Mucosa of gallbladder (tissue), 1 donor: ENCODE measurements around the gene GATAD2B. TPM values are rescaled to one million over a fixed set of nuclear protein-coding genes. Genes with fewer than 3 reads are reported as not detected.
A peak's percentile ranks its signal among the peaks of the same experiment; 100 is the strongest.
"Not testable (repeated sequence)": the region's sequence is repeated elsewhere in the genome, so short reads cannot be mapped to it uniquely, and the experiment has no call there.

ENCODE experiments used
- DNase-seq: peaks from one replicate; pipeline ENCODE4 v3.0.0-alpha.2; 2020; ENCODE audit warnings: low spot score
- total RNA-seq: library from RNA; stranded (reverse); gene quantifications from one replicate; pipeline ENCODE4 v1.2.1, GENCODE V29; 2021
- donor health status: DM: no; HTN: no; CAD: no.

GATAD2B gene
- total RNA-seq, 1 donor from 2014 or later = 42.5 TPM

DNA sequence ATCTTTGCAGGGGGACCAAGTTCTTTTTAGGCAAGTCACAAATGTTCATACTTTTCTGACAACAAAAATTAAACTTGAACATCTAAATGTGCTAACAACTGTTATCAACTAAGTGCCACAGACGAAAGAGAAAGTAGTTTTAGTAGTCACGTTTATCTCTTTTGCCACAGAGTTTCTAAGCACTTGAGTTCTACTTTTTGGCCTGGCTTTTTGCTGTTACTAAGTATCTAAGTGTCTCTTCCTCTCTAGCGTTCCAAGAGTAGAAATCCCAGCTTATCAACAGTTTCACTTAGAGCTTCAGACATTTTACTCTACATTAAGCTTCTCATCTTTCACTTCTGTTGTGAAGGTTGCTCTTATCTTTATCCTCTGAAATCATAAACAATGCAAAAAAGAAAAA lies 34.2 kb downstream of the GATAD2B start:
- DNase-seq = no peak

DNA sequence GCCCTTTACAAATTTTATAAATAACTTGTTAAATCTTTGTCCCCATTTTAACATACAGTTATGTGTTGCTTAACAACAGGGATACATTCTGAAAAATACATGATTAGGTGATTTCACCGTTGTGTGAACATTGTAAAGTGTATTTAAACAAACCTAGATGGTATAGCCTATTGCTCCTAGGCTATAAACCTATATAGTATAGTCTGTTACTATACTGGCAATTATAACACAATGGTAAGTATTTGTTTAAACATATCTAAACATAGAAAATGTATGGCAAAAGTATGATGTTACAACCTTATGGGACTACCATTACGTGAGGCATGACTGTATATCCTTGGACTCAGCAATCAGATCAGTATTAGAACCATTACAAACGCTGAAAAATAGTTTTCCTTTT lies 36.6 kb downstream of the GATAD2B start:
- no peak for DNase-seq

DNA sequence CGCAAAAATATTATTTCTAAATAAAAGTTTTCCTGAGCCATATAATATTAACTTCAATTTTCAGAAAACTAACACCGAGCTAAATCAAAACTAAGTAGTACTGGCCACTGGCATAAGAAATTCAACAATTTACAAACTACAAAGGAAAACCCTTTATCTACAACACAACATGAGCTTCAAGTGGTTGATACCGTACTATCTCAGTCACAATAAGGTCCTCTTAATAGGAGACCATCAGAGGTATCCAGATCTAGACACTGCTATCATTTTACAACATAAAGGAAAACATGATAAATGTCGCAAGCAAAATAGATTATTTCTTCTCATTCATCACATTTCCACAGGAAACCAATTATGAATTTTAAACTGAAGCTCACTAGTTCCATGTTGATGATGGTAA lies 39.5 kb downstream of the GATAD2B start:
- DNase-seq = no peak

DNA sequence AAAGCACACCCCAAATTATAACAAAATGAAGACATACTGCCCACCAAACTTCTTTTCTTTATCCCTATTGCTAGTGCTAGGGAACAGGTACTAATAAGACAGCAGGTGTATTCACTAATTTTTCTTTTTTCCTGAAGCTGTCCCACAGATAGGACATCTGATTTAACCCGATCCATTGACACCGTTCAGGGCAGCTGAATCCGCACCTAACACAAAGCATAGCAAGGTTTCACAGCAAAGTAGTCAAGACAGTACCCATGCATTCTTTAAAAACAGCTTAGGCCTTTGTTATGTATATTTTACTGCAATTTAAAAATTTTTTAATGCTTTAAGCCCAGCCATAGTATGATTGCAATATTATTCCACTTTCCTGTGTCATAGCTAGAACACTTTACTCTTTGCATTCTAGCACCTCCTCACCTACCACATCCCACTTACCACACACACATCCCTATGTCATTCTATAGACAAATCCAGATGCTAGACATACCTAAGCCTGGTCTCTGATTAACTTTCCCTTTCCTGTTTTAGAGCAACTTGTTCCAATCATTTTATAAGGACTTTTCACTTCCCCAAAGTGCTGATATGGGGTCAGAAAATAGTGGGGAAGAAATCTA lies 40.4 kb downstream of the GATAD2B start:
- no peak for DNase-seq

- no peak for DNase-seq
These were observed 41.0 kb downstream of the GATAD2B start for GRCh38 chr1:153881751-153882150.

- peak; percentile 91 for DNase-seq
These were observed 41.8 kb downstream of the GATAD2B start for GRCh38 chr1:153880962-153881361.

DNA sequence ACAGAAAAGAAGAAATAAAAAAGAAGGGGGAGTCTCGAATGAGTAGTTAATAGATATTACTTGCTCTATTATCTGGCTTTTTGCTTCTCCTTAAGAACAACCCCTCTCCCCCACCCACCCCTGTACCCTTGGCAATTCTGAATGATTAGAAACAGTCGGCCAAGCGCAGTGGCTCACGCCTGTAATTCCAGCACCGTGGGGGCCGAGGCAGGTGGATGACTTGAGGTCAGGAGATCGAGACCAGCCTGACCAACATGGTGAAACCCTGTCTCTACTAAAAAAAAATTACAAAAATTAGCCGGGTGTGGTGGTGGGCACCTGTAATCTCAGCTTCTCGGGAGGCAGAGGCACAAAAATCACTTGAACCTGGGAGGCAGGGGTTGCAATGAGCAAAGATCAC lies 42.7 kb downstream of the GATAD2B start:
- DNase-seq = no peak

DNA sequence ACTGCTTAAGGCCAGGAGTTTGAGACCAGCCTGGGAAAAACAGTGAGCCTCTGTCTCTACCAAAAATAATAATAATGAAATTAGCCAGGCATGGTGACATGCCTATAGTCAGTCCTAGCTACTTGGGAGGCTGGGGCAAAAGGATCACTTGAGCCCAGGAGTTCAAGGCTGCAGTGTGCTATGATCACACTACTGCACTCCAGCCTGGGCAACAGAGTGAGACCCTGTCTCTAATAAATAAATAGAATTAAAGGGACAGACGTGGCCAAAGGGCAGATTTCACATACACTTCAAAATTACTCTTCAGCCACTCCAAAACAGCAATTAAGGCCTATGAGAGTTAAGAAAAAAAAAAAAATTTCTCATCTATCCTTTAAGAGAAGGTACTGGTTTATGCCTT lies 45.7 kb downstream of the GATAD2B start:
- no peak for DNase-seq

GRCh38 chr1:153872934-153873333 lies 49.8 kb downstream of the GATAD2B start:
- no peak for DNase-seq

DNA sequence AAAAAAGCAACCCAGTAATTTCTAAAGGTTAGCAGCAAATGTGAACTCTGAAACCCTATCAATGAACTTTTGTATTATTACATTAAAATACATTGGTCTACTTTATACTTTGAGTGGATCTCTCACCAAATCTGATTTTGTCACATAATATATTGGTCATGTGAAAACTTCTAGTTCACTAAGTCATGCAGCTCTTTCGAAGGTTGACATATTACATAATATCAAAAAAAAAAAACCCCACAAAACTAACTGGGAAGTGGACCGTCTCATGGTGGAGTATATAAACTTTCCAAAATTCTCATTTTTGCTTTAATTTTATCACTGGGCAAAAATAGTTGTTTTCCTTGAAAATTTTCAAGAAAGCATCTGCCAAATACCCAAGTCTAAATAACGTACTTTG lies 50.4 kb downstream of the GATAD2B start:
- DNase-seq = no peak

DNA sequence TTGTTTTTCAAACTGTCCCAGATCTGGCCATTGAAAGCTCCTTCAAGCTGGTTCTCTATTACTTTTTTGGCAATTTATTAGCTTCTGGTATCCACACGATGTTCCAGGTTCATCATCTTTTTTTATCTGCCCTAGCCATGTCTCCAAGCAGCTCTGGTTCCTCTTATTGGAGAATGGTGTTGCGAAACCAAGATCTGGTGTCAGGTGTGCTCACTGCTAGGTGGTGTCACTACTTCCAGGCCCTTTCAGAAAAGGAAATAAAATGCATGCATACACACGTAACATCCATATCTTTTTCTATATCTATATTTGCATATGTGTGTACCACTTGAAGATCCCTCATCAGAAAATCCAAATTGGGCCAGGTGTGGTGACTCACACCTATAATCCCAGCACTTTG lies 53.3 kb downstream of the GATAD2B start:
- no peak for DNase-seq

DNA sequence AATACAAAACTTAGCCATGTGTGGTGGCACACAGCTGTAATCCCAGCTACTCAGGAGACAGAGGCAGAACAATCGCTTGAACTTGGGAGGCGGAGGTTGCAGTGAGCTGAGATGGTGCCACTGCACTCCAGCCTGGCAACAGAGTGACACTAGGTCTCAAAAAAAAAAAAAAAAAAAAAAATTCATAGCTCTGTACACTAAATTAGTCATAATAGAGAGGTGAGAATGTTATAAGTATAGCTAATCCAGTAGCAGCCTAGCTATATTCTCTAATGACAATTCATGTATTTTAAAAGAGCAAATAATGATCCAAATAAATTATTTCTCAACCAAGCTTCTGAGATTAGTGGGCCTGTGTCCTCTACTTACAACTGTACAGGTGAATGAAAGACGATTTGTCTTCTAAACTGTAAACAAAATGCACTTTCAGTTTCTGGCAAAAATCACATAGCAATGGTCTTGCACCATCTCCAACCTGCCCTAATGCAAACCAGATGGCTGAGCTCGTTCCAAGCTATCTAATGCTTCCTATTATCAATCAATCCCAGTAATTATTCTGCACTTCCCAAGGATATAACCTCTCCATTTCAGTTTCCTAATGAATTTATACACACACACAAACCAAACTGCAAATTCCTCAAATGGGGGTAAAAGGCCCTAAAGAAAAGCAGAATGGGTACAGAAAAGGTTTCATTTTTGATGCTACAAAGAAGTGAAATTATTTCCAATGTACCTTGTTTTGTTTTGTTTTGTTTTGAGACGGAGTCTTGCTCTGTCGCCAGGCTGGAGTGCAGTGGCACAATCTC lies 56.5 kb downstream of the GATAD2B start:
- no peak for DNase-seq

GRCh38 chr1:153860285-153860684 lies 62.5 kb downstream of the GATAD2B start:
- DNase-seq = no peak

DNA sequence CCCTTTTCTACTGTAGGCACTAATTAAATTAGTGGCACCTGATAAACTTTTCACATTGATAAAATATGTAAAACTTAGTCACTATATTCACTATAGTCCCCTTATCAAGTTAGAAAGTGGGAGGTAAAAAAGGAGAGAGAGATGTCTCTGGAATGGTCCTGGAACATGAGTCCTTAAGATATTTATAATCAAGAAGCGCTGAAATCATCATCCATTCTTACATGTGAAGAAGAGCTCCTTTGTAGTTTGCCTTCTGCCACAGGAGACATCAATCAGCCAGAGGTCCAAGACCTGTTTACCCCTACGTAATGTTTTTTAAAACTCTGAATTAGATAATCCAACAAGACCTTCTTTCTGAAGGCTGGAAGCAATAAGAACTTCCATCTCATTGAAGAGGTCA lies 65.3 kb downstream of the GATAD2B start:
- DNase-seq = no peak

GRCh38 chr1:153856763-153857162 lies 66.0 kb downstream of the GATAD2B start:
- DNase-seq = no peak

- DNase-seq = no peak
These were observed 70.6 kb downstream of the GATAD2B start for GRCh38 chr1:153852170-153852569.

DNA sequence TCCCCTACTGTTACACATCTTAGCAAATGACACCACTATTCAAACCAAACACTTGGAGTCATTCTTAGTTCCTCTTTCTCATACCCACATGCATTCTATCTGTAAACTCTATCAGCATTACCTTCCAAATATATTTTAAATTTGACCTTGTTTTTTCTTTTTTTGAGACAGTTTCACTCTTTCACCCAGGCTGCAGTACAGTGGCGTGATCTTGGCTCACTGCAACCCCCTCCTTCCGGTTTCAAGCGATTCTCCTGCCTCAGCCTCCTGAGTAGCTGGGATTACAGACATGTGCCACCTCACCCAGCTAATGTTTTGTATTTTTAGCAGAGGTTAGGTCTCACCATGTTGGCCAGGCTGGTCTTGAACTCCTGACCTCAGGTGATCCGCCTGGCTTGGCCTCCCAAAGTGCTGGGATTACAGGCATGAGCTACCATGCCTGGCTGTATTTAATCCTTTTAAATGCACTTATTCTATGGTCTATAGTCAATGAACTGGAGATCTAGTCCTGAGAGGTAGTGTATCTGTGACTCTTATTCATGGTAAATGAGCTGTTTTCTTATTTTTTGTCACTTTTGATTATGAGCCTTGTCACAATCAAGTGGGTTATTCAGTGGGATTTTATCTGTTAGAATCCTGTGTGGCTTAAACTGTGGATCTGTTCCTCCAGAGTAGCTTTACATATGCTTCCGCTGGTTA lies 73.1 kb downstream of the GATAD2B start:
- no peak for DNase-seq

DNA sequence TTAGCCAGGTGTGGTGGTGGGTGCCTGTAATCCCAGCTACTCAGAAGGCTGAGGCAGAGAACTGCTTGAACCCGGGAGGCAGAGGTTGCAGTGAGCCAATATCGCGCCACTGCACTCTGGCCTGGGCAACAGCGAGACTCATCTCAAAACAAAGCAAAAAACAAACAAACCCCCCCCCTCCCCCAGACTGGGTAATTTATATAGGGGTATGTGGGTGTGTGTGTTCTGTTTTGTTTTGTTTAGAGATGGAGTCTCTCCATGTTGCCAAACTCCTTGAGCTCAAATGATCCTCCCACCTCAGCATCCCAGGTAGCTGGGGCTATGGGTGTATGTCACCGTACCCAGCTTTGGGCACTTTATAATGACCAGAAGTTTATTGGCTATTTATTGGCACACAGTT lies 74.0 kb downstream of the GATAD2B start:
- no peak for DNase-seq

GRCh38 chr1:153845158-153845557 lies 77.6 kb downstream of the GATAD2B start:
- DNase-seq = no peak

- DNase-seq = not testable (repeated sequence)
These were observed 78.4 kb downstream of the GATAD2B start for GRCh38 chr1:153844349-153844748.

- DNase-seq = no peak
These were observed 80.7 kb downstream of the GATAD2B start for GRCh38 chr1:153842006-153842471.

- no peak for DNase-seq
These were observed 81.2 kb downstream of the GATAD2B start for GRCh38 chr1:153841463-153841994.

DNA sequence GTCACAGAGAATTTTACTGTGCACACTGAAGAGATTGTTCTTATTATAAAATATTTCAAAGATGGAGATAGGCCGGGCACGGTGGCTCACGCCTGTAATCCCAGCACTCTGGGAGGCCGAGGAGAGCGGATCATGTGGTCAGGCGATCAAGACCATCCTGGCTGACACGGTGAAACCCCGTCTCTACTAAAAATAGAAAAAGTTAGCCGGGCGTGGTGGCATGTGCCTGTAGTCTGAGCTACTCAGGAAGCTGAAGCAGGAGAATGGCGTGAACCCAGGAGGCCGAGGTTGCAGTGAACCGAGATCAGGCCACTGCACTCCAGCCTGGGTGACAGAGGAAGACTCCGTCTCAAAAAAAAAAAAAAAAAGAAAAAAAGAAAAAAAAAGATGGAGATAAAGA lies 82.0 kb downstream of the GATAD2B start:
- DNase-seq = not testable (repeated sequence)
